WTC11 (cell line): Measurements from ENCODE around the gene ZNF407. TPM values are rescaled to one million over a fixed set of nuclear protein-coding genes. Genes with fewer than 3 reads are reported as not detected.

ENCODE experiments used
- ATAC-seq: fragments of 200-7000 bp; cut with Tn5 transposase; 2 replicates; pipeline ENCODE4 v1.10.0; 2021; ENCODE audit warnings: mild to moderate bottlenecking, moderate library complexity
- CTCF ChIA-PET: fragments of 300-600 bp; sonication (Branson Sonifier 250); formaldehyde crosslinking; loops from one replicate; lab custom pipeline; 2021; ENCODE audit warnings: antibody characterized with exemption; lab: Charles Lee
- POLR2A ChIA-PET: fragments of 350-600 bp; sonication (Branson Sonifier 250); formaldehyde crosslinking; loops from one replicate; lab custom pipeline; 2021; ENCODE audit warnings: antibody characterized with exemption; lab: Charles Lee
- DNase-seq: peaks from one replicate; pipeline ENCODE4 v3.0.0; 2021; ENCODE audit warnings: low spot score
- H3K27ac Mint-ChIP-seq: 2 replicates; pipeline ENCODE4 v1.8.0; 2021; ENCODE audit warnings: mixed read lengths
- H3K27me3 Mint-ChIP-seq: 2 replicates; pipeline ENCODE4 v1.8.0; 2021; ENCODE audit warnings: low read depth, mild to moderate bottlenecking, moderate library complexity, mixed read lengths
- H3K36me3 Mint-ChIP-seq: 2 replicates; pipeline ENCODE4 v1.8.0; 2021; ENCODE audit warnings: mixed read lengths
- H3K4me1 Mint-ChIP-seq: 2 replicates; pipeline ENCODE4 v1.8.0; 2022; ENCODE audit warnings: mixed read lengths
- H3K4me3 Mint-ChIP-seq: 2 replicates; pipeline ENCODE4 v1.8.0; 2021; ENCODE audit warnings: mild to moderate bottlenecking, moderate library complexity, mixed read lengths
- H3K9me3 Mint-ChIP-seq: 2 replicates; pipeline ENCODE4 v1.8.0; 2021; ENCODE audit warnings: mixed read lengths
- AFF4 ChIP-seq: sonication (generic); formaldehyde crosslinking; IDR thresholded peaks from 2 replicates; pipeline ENCODE4 v1.8.1; 2023; ENCODE audit warnings: mild to moderate bottlenecking, missing genetic modification reagents, borderline replicate concordance
- CDX4 ChIP-seq: fragments of 250-450 bp; sonication (Bioruptor Pico); IDR thresholded peaks from 2 replicates; pipeline ENCODE4 v1.9.0; 2021; ENCODE audit warnings: moderate library complexity, mild to moderate bottlenecking, inconsistent platforms, borderline replicate concordance
- CREB1 ChIP-seq: sonication (generic); formaldehyde crosslinking; IDR thresholded peaks from 2 replicates; pipeline ENCODE4 v1.8.0; 2023; ENCODE audit warnings: mild to moderate bottlenecking, missing genetic modification reagents
- E2F5 ChIP-seq: sonication (generic); formaldehyde crosslinking; IDR thresholded peaks from 2 replicates; pipeline ENCODE4 v1.8.1; 2022; ENCODE audit warnings: mild to moderate bottlenecking, moderate library complexity, missing genetic modification reagents
- ERG ChIP-seq: fragments of 250-450 bp; sonication (Bioruptor Pico); IDR thresholded peaks from 2 replicates; pipeline ENCODE4 v1.8.0; 2021; ENCODE audit warnings: mild to moderate bottlenecking
- GABPB1 ChIP-seq: sonication (generic); formaldehyde crosslinking; IDR thresholded peaks from 2 replicates; pipeline ENCODE4 v1.8.1; 2023; ENCODE audit warnings: mild to moderate bottlenecking, missing genetic modification reagents
- GRHL2 ChIP-seq: fragments of 250-450 bp; sonication (Bioruptor Pico); IDR thresholded peaks from 2 replicates; pipeline ENCODE4 v1.8.0; 2022; ENCODE audit warnings: mild to moderate bottlenecking, moderate library complexity; ENCODE audit not compliant: insufficient replicate concordance, severe bottlenecking
- JUN ChIP-seq: sonication (generic); formaldehyde crosslinking; IDR thresholded peaks from 2 replicates; pipeline ENCODE4 v1.8.0; 2023; ENCODE audit warnings: mild to moderate bottlenecking, missing genetic modification reagents
- MAX ChIP-seq: sonication (generic); formaldehyde crosslinking; IDR thresholded peaks from 2 replicates; pipeline ENCODE4 v1.8.0; 2022; ENCODE audit warnings: mild to moderate bottlenecking, missing genetic modification reagents
- NR2C2 ChIP-seq: sonication (generic); formaldehyde crosslinking; IDR thresholded peaks from 2 replicates; pipeline ENCODE4 v1.8.0; 2022; ENCODE audit warnings: mild to moderate bottlenecking, missing genetic modification reagents
- TEAD4 ChIP-seq: sonication (generic); formaldehyde crosslinking; IDR thresholded peaks from 2 replicates; pipeline ENCODE4 v1.8.0; 2022; ENCODE audit warnings: mild to moderate bottlenecking, missing genetic modification reagents
- ZBTB21 ChIP-seq: sonication (generic); formaldehyde crosslinking; IDR thresholded peaks from 2 replicates; pipeline ENCODE4 v1.8.1; 2023; ENCODE audit warnings: mild to moderate bottlenecking, missing genetic modification reagents, borderline replicate concordance
- ZNF425 ChIP-seq: fragments of 250-450 bp; sonication (Bioruptor Pico); conservative IDR thresholded peaks from 2 replicates; pipeline ENCODE4 v1.9.0; 2021; ENCODE audit warnings: mild to moderate bottlenecking
- ZNF512 ChIP-seq: sonication (generic); formaldehyde crosslinking; IDR thresholded peaks from 2 replicates; pipeline ENCODE4 v1.8.1; 2022; ENCODE audit warnings: missing genetic modification reagents, borderline replicate concordance
- total RNA-seq: library from RNA; stranded (reverse); gene quantifications from 3 replicates; pipeline ENCODE4 v1.2.3, GENCODE V29; 2021

ZNF407 gene
- total RNA-seq, 1 experiment from 2014 or later = 6.5 TPM

GRCh38 chr18:74790451-74790850, 192.8 kb downstream of the ZNF407 start:
- H3K36me3 Mint-ChIP-seq = no peaks in the 10 kb centered on the region
- ChIA-PET CTCF (no interaction called here), POLR2A (no interaction called here)
- no peaks in the 10 kb centered on the region for H3K9me3 Mint-ChIP-seq
- no peak overlapping the region for H3K27ac Mint-ChIP-seq
- no peaks in the 10 kb centered on the region for H3K27me3 Mint-ChIP-seq
- no peak overlapping the region for H3K4me3 Mint-ChIP-seq
- TF ChIP-seq E2F5 (CRISPR knock-in tag) (no peak), MAX (CRISPR knock-in tag) (no peak), AFF4 (CRISPR knock-in tag) (no peak), NR2C2 (no peak), ERG (no peak), JUN (CRISPR knock-in tag) (no peak), ZNF425 (no peak), CDX4 (CRISPR knock-in tag) (no peak), GABPB1 (CRISPR knock-in tag) (no peak), TEAD4 (CRISPR knock-in tag) (no peak), ZNF512 (CRISPR knock-in tag) (no peak), CREB1 (CRISPR knock-in tag) (no peak), ZBTB21 (no peak), GRHL2 (CRISPR knock-in tag) (no peak)
- TF ChIP-seq, all 79 proteins: peak for 0
- peaks cover 10% of the 10 kb centered on the region for H3K4me1 Mint-ChIP-seq
- no peak for DNase-seq
- no peak for ATAC-seq
